ENCODE results near the gene TGFBR3. TPM values are rescaled to one million over a fixed set of nuclear protein-coding genes. Genes with fewer than 3 reads are reported as not detected.

TGFBR3 gene
- total and polyA plus RNA-seq, 2 of the 4 experiments (the other 2 are of a cell fraction): 3.0 to 11.3 TPM

- Histone ChIP-seq H3K14ac (replicated peaks; ENCODE audit: low read depth, low read length) (no peak overlapping the region), H3K18ac (ENCODE audit: low read depth, low read length) (no peak overlapping the region), H2BK120ac (ENCODE audit: low read depth, low read length) (no peak overlapping the region), H3K9me1 (ENCODE audit: insufficient read depth, low read length) (peaks cover 10% of the 10 kb centered on the region), H3K4me3 (ENCODE audit: insufficient read depth, low read depth, low read length) (no peak overlapping the region), H2AFZ (replicated peaks; ENCODE audit: low read length, poor library complexity) (no peak overlapping the region), H4K20me1 (ENCODE audit: insufficient read depth, low read length) (peaks cover 18% of the 10 kb centered on the region), H2AK9ac (replicated peaks; ENCODE audit: low read depth, low read length, poor library complexity) (no peak overlapping the region), H2BK15ac (ENCODE audit: low read depth, low read length) (no peak overlapping the region), H3K4me1 (ENCODE audit: control insufficient read depth, insufficient read depth, low read length) (peaks cover 9% of the 10 kb centered on the region), H3K4me2 (ENCODE audit: low read depth, low read length) (no peak overlapping the region), H3K36me3 (ENCODE audit: control insufficient read depth, insufficient read depth, low read length) (no peaks in the 10 kb centered on the region), H2BK5ac (ENCODE audit: low read depth, low read length, poor library complexity, severe bottlenecking) (no peak overlapping the region), H4K91ac (ENCODE audit: insufficient read depth, low read depth, low read length) (no peak overlapping the region), H3K27me3 (ENCODE audit: control insufficient read depth, insufficient read depth, low read length) (no peaks in the 10 kb centered on the region; the same call in 1 of the 2 replicates), H4K8ac (ENCODE audit: low read depth in 2 of 2, low read length in 2 of 2) (no peak overlapping the region), H3K9ac (ENCODE audit: low read depth, low read length) (no peak overlapping the region), H3K27ac (ENCODE audit: insufficient read depth, low read length) (no peak overlapping the region), H2AK5ac (ENCODE audit: low read depth, low read length) (no peak overlapping the region), H3K56ac (ENCODE audit: extremely low read depth, insufficient read depth, low read length) (no peak overlapping the region), H2BK20ac (ENCODE audit: low read depth, low read length) (no peak overlapping the region), H3K23ac (ENCODE audit: low read depth, low read length) (no peak overlapping the region), H3K4ac (ENCODE audit: low read depth, low read length) (no peak overlapping the region), H3K79me1 (ENCODE audit: low read depth in 1 of 2, low read length in 2 of 2) (peaks cover 11 to 30% of the 10 kb centered on the region in 2 experiments; a peak in 3 of 4 replicates), H3K9me3 (ENCODE audit: control insufficient read depth, insufficient read depth, low read length) (no peaks in the 10 kb centered on the region), H4K5ac (ENCODE audit: low read depth, low read length) (no peak overlapping the region)
- dilution Hi-C loops (cut with HindIII; ENCODE audit: low sequenced_read_pairs, unreplicated experiment) (no loop called here), in situ Hi-C loops (cut with MboI; ENCODE audit: low sequenced_read_pairs) (no loop called here), intact Hi-C loops (cut with micrococcal nuclease) (no loop called here)
- POLR2A ChIA-PET (ENCODE audit: unreplicated experiment): no interaction called here
- no TSS peak for BruUV-seq (replicated peaks)
- no CpG with 5 or more reads among the region's 2 CpGs for WGBS, 2 experiments (ENCODE audit: extremely low coverage in 2 of 2, insufficient read length in 1 of 2)
- CTCF ChIA-PET: interaction anchor here (1.3 to 1.5 kb wide), 2 partner anchors 13 to 357 kb away, joined by 3 to 4 read pairs; no protein-coding TSS in a partner anchor
- no peak for ATAC-seq (ENCODE audit: low read depth)
- DNase-seq: no peak
- TF ChIP-seq NFE2L2 (IDR thresholded peaks at IDR 0.05; ENCODE audit: low read depth, low read length) (no peak), BHLHE40 (IDR thresholded peaks at IDR 0.05; ENCODE audit: low read depth, low read length) (no peak), POLR2A (IDR thresholded peaks at IDR 0.05; ENCODE audit: low read depth, low read length) (no peak), USF2 (IDR thresholded peaks at IDR 0.05; ENCODE audit: low read depth, low read length) (no peak), RFX5 (IDR thresholded peaks at IDR 0.05; ENCODE audit: low read depth, low read length) (no peak), ELK1 (IDR thresholded peaks at IDR 0.05; ENCODE audit: borderline replicate concordance, low read depth, low read length) (no peak), RAD21 (IDR thresholded peaks at IDR 0.05; ENCODE audit: low read length) (no peak), CTCF (conservative IDR thresholded peaks at IDR 0.05; ENCODE audit: low read depth, low read length) (no peak), SMC3 (IDR thresholded peaks at IDR 0.05; ENCODE audit: low read depth, low read length) (no peak), FOS (IDR thresholded peaks at IDR 0.05; ENCODE audit: low read depth, low read length) (no peak), MXI1 (IDR thresholded peaks at IDR 0.05; ENCODE audit: borderline replicate concordance, low read depth, low read length) (no peak), MAZ (IDR thresholded peaks at IDR 0.05; ENCODE audit: borderline replicate concordance, low read depth, low read length) (no peak), RCOR1 (IDR thresholded peaks at IDR 0.05; ENCODE audit: insufficient replicate concordance, low read length) (no peak), CHD1 (IDR thresholded peaks at IDR 0.05; ENCODE audit: low read depth, low read length) (no peak)
These were observed 15.6 kb downstream of the TGFBR3 start for GRCh38 chr1:91870322-91870721.
